PFSK-1 (cell line): ENCODE measurements around the gene GMFB.

Experiments used
- POLR2AphosphoS5 ChIP-seq: IDR thresholded peaks from 2 replicates; pipeline ENCODE4 v1.6.1; 2012; ENCODE audit warnings: low read depth, mild to moderate bottlenecking, control low read depth, low read length, moderate library complexity
- SIN3A ChIP-seq: IDR thresholded peaks from 2 replicates; pipeline ENCODE4 v1.6.1; 2012; ENCODE audit warnings: mild to moderate bottlenecking, low read length, moderate library complexity, borderline replicate concordance; ENCODE audit not compliant: insufficient read depth

- TF ChIP-seq POLR2AphosphoS5 (no peak), SIN3A (no peak)
Observed at GRCh38 chr14:54457609-54457996, 31.2 kb downstream of the GMFB start.
